NOMO-1 (cell line): ENCODE data around the gene ZMYM4.
"Not testable (repeated sequence)": the region's sequence is repeated elsewhere in the genome, so short reads cannot be mapped to it uniquely, and the experiment has no call there.

Experiments used
- DNase-seq, 2 experiments: peaks; one replicate each; lab custom pipeline; 2025; ENCODE audit not compliant: unreplicated experiment in 2 of 2; lab: John Stamatoyannopoulos, UW

ZMYM4 gene

GRCh38 chr1:35449334-35450008 is 181.0 kb downstream of the ZMYM4 start:
- no peak for DNase-seq

GRCh38 chr1:35451125-35451528 is 182.6 kb downstream of the ZMYM4 start:
- DNase-seq = peak; percentile 39 to 55

- peak; percentile 71 to 77 for DNase-seq
These were observed 183.7 kb downstream of the ZMYM4 start for GRCh38 chr1:35452106-35452774.

GRCh38 chr1:35453031-35453430 is 184.5 kb downstream of the ZMYM4 start:
- DNase-seq = no peak

DNA sequence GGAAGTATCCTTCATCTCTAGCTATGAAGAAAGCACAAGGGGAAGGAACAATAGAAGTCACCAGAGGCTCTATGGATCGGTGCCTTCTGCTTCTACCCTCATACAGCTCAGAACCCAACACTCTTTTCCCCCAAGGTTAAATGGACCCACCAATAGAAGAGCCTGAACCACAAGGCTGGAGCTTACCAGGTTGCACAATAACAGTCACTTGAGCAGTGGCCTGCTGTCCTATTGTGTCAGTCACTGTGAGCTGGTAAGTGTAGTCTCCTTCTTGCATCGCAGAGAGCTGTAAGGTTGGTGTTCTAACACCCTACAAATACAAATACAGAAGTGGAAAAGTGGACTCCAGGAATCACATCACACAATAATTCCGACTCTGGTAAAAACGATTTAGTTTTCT is 185.7 kb downstream of the ZMYM4 start:
- peak; percentile 49 to 79 for DNase-seq

GRCh38 chr1:35454616-35455015 is 186.1 kb downstream of the ZMYM4 start:
- DNase-seq = peak; percentile 22 to 55

DNA sequence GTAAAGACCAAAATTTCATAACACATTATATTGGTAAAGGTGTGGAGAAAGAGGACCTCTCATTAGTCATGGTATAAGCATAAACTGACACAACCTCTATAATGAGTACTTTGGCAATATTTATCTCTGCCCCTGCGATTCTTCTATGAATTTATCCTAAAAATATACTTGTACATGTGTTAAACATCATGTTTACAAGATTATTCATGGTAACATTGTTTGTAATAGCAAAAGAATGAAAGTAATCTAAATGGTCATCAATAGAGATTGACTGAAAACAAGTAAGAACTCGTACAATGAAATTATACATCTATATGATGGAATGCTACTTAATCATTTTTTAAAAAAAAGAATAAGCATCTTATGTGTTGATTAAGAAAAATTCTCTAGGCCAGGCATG is 192.3 kb downstream of the ZMYM4 start:
- DNase-seq = no peak

- no peak for DNase-seq
These were observed 193.6 kb downstream of the ZMYM4 start for GRCh38 chr1:35461966-35462651.

DNA sequence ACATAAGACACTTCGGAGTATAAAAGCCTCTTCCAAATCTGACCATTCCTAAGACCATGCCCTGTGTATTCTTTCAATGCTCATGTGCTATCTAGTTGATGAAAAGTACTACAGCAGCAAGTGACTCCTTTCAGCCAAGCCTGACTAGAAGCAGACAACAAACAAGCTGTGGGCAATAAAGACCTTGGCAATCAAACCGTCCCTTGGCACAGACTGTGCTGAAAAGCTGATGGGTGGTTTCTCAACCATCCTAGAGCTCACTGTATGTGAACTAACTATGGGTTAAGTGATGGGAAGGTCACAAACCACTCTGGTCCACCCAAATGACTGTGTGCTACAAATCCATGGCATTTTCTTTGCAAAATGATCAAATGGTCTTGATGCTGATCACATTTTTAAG is 194.7 kb downstream of the ZMYM4 start:
- DNase-seq = no peak

- DNase-seq = not testable (repeated sequence)
These were observed 195.2 kb downstream of the ZMYM4 start for GRCh38 chr1:35463749-35464148.

GRCh38 chr1:35466120-35466519 is 197.6 kb downstream of the ZMYM4 start:
- DNase-seq = no peak

DNA sequence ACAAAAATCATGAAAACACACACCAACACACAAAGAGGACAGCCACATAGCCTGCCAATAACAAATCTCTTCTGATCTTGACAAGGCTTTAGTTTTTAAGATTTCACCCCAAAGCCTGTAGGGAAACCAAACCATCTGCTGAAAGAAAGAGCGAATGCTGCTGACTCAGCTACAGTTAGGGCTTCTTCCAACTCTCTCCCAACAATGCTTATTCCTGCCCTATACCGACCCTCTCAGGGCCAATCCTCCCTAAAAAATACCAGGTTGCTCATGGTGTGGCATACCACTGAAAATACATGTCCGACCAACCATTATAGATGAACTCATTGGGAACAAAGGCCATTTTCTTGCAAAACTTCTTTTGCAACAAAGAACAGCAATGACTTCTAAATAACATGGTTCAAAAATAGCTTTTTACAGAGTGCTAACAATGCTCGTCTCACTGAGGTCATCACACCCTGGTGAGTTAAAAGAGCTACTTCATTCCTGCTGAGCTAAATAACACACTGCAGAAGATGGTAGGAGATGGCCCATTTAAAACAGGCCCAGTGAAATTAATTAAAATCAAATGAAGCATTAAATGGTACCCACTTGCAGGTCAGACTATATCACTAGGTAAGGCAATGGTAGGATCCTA is 202.6 kb downstream of the ZMYM4 start:
- no peak for DNase-seq
